HK-2 (cell line): ENCODE measurements around the gene TSHR.
A peak's percentile ranks its signal among the peaks of the same experiment; 100 is the strongest.
"Not testable (repeated sequence)": the region's sequence is repeated elsewhere in the genome, so short reads cannot be mapped to it uniquely, and the experiment has no call there.

Experiments used
- DNase-seq: peaks from one replicate; pipeline ENCODE4 v3.0.0-alpha.2; 2018; ENCODE audit not compliant: unreplicated experiment

TSHR gene

DNA sequence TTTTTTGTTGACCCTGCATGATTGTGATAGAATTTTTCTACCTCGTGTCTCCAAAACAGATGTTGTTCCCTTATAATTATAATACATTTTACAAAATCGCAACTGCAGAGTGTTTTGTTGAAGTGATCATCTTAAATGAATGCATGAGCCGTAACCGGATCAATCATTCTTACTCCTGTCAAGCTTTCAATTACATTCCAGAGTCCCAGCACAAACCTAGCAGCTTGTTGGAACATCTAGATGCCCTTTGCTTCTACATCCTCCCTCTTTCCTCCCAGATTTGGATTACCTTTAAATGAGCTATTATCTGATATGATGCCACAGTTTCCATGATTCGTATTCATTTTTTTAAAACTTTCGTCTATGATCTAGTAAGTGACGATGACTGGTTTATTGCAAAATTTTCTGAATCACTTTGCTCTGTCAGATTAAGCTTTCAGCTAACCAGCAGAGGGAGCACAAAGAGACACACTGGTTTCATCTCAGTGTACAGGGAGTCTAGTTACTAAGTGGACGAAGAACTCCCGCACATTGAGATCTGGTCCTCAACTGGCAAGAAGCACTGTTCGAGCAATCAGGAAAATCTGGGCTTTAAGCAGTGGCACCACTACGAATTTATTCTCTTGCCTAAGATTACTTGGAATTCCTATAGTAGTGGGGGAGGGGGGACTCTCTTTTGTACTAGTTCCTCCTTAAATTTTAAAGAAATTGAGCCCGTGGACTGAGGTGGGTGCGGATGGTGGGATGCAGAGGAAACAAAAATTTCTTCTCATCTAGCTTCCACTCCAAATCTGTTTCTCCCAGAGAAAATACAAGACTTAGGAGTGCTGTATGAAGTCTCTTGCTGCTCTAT is 40.9 kb downstream of the TSHR start:
- peak; percentile 17 for DNase-seq

DNA sequence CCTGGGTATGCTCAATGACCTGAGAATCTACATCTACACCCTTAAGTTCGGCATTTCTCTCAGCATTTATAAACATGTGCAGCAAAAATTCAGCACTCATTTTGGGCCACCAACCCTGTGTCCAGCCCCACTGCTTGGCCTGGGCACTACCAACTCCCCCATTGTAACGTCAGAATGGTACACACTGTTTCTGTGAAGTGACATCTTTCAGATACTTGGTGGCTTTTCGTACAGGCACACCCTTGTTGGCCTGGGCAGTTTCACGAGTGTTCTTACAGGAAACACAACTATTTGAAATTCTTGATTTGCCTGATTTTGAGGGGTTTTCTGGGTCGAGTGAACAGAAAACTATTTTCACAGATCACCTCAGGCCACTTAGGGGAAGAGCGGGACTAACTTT is 46.0 kb downstream of the TSHR start:
- no peak for DNase-seq

DNA sequence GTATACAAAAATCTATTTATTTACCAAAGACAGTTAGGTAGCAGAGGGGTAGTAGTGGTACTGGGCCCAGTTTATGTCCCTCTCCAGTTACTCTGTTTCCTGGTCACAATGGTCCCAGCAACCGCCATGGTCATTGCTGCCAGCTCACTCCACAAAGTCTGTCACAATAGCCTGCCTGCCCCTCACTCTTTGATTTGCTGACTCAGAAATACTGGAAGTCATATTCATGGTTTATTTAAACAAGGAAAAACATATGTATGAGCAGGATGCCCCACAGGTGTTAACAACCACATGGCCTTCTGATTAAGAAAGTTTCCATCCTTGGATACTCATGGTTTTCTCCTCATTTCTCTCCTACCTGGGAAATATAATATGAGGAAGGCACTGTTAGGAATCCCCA is 49.2 kb downstream of the TSHR start:
- DNase-seq = no peak

DNA sequence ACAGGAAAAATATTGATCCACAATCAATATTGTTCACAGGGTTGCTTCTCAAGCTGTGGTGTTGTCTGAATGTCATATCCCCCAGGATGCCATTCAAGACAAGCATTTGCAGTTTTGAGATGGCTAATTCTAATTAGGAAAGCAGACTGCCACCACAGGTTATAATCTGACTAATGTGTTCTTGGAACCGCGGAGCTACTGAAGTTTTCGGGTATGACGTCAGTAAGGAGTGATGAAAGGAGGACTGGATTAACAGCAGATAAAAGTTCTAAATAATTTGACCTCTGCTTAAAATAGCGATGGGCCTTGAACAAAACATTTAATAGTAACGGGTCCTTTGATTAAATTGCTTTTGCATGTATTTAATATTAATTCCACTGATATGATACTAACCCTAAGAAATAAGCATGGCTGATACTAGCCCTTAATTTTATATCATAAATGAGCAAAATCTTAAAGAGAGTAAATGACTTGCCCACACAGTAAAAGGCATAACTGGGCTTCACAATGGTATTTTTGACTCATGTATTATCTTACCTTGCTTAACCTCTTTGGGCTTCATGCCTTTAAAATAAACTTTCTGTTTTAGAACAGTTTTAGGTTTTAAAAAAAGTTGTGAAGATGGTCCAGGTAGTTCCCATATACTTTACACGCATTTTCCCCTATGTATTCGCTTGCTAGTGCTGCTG is 50.3 kb downstream of the TSHR start:
- no peak for DNase-seq

DNA sequence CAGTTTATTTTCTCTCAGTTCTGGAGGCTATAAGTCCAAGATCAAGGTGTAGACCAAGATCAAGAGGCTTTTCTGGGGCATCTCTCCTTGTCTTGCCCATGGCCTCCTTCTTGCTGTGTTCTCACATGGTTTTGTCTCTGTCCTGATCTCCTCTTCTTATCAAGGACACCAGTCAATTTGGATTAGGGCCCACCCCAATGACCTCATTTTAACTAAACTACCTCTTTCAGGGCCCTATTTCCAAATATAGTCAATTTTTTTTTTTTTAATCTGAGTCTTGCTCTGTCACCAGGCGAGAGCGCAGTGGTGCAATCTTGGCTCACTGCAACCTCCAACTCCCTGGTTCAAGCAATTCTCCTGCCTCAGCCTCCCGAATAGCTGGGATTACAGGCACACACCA is 50.8 kb downstream of the TSHR start:
- no peak for DNase-seq

DNA sequence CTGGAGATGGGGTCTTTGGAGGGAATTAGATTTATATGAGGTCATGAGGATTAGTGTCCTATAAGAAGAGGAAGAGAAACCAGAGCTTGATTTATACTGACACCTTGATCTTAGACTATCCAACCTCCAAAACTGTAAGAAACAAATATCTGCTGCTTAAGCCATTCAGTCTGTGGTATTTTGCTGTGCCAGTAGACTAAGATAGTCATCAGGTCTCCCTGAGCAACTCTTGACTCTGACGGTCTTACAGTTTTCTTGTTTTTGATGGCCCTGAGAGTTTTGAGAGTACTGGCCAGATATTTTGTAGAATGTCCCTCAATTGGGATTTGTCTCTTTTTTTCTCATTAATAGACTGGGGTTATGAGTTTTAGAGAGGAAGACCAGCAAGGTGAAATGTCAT is 51.7 kb downstream of the TSHR start:
- DNase-seq = no peak

DNA sequence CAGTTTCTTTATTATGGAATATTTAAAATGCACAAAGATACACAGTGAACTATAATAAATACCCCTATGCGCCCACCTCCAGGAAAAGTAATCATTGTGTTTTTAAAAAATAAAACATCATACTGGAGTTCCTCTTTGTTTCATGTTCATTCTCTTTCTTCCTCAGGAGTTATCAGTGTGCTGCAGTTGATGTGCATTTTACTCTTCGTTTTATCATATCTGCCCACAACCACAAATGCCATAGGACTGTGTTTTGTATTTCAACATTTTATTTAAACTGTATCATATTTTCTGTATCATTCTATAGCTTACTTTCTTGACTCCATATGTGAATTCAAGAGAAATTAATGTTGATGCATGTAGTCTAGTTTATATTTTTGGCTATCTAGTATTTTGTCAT is 53.9 kb downstream of the TSHR start:
- no peak for DNase-seq

DNA sequence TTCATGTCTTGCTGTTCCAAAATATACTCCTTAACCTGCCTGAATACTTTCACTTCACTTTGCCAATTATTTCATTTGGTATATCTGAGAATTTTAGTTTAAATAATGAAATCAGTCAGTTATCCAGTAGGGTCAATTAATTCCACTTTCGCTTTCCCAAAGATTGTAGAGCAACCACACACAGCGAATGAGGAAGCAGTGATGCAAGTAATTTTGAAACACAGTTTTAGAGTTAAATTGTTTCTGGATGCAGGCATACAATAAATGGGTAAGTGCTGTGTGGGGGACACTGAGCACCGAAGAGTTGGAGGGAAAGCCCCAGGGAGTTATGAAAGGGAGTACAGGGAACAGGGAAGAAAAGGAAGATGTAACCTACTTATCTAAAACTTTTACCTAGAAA is 62.8 kb downstream of the TSHR start:
- no peak for DNase-seq

DNA sequence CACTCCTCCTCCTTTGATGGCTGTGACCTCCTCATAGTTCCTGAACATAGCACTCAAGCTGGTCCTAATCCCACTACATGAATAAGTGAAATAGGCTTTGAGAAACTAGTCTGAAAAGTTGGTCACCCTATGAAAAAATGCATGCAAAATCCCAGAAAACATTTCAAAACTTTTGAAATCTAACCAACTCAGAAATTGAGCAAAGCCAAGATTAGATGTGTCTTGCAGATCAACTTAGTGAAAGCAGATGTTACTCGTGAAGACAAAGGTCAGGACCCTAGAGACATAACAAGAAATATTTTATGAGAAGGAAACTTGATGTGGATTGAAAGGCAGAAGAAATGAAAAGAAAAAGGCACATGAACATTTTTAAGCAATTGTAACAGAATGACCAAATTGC is 63.3 kb downstream of the TSHR start:
- no peak for DNase-seq

DNA sequence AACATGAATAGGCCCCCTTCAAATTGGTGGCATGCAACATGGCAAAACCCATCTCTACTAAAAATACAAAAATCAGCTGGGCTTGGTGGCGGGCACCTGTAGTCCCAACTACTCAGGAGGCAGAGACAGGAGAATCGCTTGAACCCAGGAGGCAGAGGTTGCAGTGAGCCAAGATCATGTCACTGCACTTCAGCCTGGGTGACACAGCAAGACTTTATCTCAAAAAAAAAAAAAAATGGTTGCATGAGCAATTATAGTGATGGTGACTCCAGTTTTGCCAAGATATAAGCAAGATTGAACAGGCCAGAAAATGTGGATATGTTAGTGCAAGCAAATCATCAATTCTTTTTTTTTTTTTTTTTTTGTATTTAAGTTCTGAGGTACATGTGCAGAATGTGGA is 63.7 kb downstream of the TSHR start:
- not testable (repeated sequence) for DNase-seq

DNA sequence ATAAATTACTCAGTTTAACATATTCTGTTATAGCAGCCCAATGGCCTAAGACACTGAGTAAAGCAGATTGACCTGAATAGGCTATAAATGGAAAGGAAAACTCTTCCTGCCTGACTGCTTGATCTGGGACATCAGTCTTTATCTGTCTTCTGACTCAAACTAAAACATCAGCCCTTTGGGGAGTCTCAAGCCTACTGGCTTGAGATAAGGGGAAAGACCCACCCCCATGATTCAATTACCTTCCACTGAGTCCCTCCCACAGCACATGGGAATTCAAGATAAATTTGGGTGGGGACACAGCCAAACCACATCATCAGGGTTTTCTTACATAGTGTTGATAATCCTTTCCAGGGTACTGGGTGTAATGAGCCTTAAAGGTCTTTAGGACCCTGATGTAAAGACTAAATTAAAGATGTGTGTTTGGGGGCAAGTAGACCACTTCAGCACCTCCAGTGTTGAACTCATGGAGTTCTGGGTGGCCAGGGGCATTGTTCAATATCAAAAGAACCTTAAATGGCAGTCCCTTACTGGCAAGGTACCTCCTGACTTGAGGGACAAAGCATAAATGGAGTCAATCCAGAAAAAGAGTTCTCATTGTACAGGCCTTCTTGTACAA is 67.8 kb downstream of the TSHR start:
- DNase-seq = no peak

DNA sequence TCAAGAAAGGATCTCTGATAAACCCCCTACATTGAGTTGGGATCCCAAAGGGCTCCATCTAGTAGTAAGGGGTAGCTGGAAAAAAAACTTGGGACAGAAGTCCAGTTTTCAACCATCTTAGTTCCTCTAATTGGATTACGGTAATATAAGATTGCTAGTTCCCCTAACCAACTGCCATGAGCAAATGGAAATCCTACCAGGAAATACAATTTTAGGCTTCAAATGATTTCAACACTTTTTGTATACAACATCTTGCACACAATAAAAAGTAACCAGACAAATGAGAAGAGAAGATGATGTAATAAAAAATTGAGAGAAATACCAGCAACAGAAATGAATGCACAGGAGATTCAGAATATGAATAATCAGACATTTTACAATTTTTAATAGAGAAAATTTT is 73.0 kb downstream of the TSHR start:
- no peak for DNase-seq

DNA sequence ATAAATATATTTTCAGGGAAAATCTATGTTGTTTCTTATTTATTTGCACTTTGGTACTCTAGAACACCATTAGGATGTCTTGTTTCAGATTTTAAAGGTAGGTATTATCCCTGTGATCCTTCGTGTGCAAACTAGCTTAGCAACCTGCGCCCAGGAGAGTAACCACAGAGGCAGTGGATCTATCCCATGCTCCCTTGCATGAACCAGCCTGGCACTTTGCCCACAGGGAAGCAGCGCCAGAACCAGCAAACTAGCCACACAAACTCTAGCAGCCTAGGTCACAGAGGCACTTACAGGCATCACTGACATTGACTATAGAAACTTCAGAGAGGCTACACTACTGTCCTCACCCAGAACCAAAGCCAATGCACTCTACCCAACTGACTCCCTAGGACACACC is 76.1 kb downstream of the TSHR start:
- DNase-seq = no peak

DNA sequence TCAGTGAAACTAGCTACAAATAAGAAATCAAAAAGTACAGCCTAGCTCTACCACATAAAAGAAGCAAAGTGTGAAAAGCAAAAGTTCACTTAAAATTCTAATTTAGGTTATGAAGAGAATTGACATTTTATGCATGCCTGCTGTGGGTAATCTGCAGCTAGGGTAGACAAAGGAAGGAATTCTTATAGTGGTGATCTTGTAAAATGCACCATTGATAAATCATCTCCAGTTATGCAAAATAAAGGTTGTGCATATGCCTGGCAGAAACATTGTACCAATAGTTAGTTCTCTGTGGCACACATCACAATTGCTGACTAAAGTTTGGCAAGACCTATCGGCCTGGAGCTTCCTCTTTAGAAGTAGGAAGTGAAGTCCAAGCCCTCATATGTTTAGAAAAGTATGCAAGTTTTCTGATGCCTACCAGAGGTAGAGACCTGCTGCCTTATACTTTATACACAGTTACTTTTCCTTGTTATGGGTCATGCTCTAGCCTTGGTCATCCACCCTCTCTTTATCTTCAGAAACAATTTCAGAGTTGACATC is 78.3 kb downstream of the TSHR start:
- no peak for DNase-seq

DNA sequence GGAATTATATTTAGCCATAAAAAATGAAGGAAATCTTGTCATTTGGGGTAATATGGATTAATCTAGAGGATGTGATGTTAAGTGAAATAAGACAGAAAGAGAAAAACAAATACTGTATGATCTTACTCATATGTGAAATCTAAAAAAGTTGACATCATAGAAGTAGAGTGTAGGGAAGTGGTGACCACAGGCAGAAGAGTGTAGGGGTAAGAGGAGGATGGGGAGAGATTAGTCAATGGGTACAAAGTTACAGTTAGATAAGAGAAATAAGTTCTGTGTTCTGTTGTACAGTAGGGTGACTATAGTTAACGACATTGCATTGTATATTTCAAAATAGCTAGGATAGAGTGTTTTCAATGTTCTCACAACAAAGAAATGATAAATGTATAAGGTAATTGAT is 87.0 kb downstream of the TSHR start:
- no peak for DNase-seq

DNA sequence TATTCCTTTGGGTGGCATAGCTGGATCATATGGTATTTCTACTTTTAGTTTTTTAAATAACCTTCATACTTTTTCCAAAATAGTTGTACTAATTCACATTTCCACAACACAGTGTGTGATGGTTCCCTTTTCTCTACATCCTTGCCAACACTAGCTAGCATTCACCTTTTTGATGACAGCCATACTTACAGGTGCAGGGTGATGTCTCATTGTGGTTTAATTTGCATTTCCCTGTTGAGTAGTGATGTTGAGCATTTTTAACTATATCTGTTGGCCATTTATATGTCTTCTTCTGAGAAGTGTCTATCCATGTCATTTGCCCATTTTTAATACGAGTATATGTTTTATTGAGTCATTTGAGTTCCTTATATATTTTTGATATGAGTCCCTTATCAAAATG is 96.1 kb downstream of the TSHR start:
- DNase-seq = no peak

DNA sequence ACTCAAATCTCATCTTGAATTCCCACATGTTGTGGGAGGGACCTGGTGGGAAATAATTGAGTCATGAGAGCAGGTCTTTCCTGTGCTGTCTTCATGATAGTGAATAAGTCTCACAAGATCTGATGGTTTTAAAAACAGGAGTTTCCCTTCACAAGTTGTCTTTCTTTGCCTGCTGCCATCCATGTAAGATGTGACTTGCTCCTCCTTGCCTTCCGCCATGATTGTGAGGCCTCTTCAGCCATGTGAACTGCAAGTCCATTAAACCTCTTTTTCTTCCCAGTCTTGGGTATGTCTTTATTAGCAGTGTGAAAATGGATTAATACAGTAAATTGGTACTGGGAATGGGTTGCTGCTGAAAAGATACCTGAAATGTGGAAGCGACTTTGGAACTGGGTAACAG is 98.6 kb downstream of the TSHR start:
- not testable (repeated sequence) for DNase-seq

DNA sequence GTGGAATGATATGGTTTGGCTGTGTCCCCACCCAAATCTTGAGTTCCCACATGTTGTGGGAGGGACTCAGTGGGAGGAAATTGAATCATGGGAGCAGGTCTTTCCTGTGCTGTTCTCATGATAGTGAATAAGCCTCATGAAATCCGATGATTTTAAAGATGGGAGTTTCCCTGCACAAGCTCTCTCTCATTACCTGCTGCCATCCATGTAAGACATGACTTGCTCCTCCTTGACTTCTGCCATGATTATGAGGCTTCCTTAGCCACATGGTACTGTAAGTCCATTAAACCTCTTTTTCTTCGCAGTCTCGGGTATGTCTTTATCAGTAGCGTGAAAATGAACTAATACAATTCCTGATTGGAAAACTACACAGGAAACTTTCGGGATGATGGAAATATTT is 100.5 kb downstream of the TSHR start:
- no peak for DNase-seq

DNA sequence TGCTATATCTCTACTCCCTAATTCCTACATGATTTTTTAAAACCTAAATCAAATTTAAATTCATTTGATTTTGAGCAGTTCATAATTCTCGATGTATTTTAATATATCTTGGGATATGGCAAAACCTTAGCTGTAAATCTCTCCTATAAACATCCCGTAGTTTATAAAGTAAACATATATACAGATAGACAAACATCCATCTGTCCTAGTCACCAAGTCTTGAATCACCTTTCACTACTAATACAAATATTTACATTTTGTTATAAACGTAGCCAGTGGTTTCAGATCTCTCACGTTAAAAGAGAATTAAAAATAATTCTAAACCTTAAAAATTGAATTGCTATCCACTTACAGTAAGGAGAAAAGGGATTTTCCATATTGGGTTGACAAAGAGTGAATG is 107.0 kb downstream of the TSHR start:
- no peak for DNase-seq

DNA sequence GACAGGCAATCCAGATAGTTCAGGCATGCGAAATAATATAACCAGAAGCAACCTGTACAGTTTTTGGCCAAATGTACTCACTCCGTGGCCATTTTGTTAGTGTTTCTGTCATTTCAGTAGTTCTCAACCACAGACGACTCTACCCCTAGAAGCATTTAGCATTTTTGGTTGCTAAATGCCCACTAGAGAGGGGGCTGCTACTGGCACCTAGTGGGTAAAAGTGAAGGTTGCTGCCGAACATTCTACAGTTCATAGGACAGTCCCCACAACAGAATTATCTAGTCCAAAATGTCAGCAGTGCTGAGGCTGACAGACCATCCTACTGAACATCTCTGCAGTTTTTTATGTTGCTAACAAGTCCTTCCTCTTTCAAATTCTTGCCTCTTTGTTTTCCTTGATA is 107.4 kb downstream of the TSHR start:
- no peak for DNase-seq

DNA sequence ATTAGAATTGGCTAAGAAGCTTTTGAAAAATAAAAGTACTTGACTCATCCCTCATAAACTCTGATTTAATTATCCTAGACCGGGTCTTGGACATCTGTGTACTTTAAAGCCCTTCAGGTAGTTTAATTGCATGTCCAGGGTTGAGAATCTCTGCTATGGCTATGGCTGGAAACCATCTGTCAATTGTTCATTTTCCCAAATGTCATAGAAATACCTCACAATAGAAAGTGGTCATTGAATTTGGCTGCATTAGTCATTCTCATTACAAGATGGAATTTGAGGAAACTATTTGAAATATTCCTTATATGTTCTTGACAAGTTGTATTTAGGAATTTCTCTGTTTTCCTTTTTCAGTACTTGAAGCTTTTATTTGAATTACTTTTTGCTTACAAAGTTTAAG is 111.3 kb downstream of the TSHR start:
- no peak for DNase-seq

DNA sequence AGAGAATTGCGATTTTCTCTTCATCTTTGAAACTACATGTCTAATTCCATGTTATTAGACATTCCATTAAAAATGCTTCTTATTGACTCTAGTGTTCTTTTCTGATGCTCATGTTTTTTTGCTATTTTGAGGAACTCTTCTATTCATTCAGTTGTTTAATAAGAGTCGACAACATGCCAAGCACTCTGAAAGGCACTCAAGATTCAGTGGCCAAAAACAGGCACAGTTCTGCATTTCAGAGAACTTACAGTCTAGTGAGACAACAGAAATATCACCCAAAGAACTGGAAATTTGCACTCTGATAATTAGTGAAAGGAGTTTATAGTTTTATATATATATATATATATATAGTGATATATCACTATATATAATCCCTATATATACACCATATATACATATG is 111.7 kb downstream of the TSHR start:
- no peak for DNase-seq
